ENCODE results near the gene C10orf95.
A peak's percentile ranks its signal among the peaks of the same experiment; 100 is the strongest.

Gene C10orf95

GRCh38 chr10:102444851-102445250, 6.5 kb downstream of the C10orf95 start:
- no peak overlapping the region for H3K4me3 ChIP-seq (replicated peaks; ENCODE audit: low read depth, low read length)
- no peak for TF ChIP-seq CTCF (IDR thresholded peaks at IDR 0.05; ENCODE audit: insufficient read depth, low read length, poor library complexity, severe bottlenecking)
- no peak for DNase-seq (ENCODE audit: extremely low read depth, insufficient read length)

DNA sequence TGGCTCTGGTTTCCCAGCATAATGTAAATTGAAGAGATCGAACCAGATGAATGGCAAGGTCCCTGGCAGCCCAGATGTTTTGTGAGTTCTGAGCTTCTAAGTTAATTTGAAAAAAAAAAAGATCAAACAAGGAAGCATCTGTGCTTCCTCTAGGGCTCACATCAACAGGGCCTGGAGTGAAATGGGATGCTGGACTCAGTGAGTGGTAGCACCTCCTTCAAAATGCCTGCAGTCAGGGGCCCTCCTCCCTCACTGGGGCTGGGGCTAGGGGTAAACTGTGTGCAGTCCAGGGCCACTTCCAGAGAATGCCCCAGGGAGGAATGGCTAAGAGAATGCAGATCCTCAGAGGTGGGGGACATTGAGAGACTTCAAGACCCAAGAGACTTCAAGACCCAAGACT, 13.0 kb downstream of the C10orf95 start:
- Histone ChIP-seq H3K4me3 (replicated peaks; ENCODE audit: low read depth, low read length) (no peak overlapping the region), H3K27me3 (replicated peaks; ENCODE audit: control insufficient read depth, insufficient read depth, low read length) (no peaks in the 10 kb centered on the region), H3K36me3 (ENCODE audit: control insufficient read depth, insufficient read depth, low read length) (no peaks in the 10 kb centered on the region)
- TF ChIP-seq CTCF (IDR thresholded peaks at IDR 0.05; ENCODE audit: insufficient read depth, low read length, poor library complexity, severe bottlenecking), result no peak
- DNase-seq (ENCODE audit: extremely low read depth, insufficient read length), result no peak

More at GRCh38 chr10:102444851-102445250, 6.5 kb downstream of the C10orf95 start:
- no peaks in the 10 kb centered on the region for H3K36me3 ChIP-seq (ENCODE audit: control insufficient read depth, insufficient read depth, low read length)
- no peaks in the 10 kb centered on the region for H3K27me3 ChIP-seq (replicated peaks; ENCODE audit: control insufficient read depth, insufficient read depth, low read length)

- Histone ChIP-seq H3K4me3 (replicated peaks; ENCODE audit: low read depth, low read length) (no peak overlapping the region), H3K36me3 (ENCODE audit: control insufficient read depth, insufficient read depth, low read length) (no peaks in the 10 kb centered on the region), H3K27me3 (replicated peaks; ENCODE audit: control insufficient read depth, insufficient read depth, low read length) (no peaks in the 10 kb centered on the region)
- DNase-seq (ENCODE audit: extremely low read depth, insufficient read length), result no peak
- no peak for TF ChIP-seq CTCF (IDR thresholded peaks at IDR 0.05; ENCODE audit: insufficient read depth, low read length, poor library complexity, severe bottlenecking)
Measured at GRCh38 chr10:102437515-102437914, 13.8 kb downstream of the C10orf95 start.

GRCh38 chr10:102436312-102436711, 15.0 kb downstream of the C10orf95 start:
- peak overlapping the region; percentile 56 for H3K4me3 ChIP-seq (replicated peaks; ENCODE audit: low read depth, low read length)
- H3K36me3 ChIP-seq (ENCODE audit: control insufficient read depth, insufficient read depth, low read length), result no peaks in the 10 kb centered on the region
- no peaks in the 10 kb centered on the region for H3K27me3 ChIP-seq (replicated peaks; ENCODE audit: control insufficient read depth, insufficient read depth, low read length)
- no peak for DNase-seq (ENCODE audit: extremely low read depth, insufficient read length)
- TF ChIP-seq CTCF (IDR thresholded peaks at IDR 0.05; ENCODE audit: insufficient read depth, low read length, poor library complexity, severe bottlenecking), result no peak

DNA sequence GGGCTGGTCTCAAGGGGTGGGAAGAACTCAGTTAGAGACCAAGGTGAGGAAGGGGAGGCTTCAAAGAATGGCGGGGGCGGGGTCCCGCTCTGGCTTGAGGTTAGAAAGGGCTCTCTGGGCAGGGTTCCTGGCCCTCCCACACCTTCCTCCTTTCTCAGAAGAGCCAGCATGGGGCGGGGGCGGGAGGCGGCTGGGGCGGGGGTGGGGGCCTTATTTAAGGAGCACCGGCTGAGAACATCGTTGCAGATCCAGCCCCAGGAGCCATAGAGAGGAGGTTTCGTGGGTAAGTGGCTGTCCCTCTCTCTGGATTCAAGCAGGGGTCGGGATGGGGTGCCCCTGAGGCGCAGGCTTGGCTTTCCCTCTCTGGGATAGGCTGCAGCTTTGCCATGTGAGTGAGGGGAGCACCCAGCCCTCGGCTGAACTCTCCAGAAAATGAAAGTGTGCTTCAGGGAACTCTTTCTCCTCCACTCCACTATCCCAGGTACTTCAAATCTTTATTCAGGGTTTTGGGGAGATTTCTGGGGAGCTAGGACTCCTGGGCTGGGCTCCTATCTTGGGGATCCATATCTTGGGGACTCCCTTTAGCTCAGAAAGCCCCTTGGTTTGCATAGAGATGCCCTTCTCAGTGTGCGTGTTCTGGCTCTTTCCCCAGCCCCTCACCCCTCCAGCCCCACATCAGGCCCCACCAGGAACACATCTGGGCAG, 15.7 kb downstream of the C10orf95 start:
- Histone ChIP-seq H3K27me3 (replicated peaks; ENCODE audit: control insufficient read depth, insufficient read depth, low read length) (no peaks in the 10 kb centered on the region), H3K4me3 (replicated peaks; ENCODE audit: low read depth, low read length) (peak overlapping the region; percentile 56), H3K36me3 (ENCODE audit: control insufficient read depth, insufficient read depth, low read length) (no peaks in the 10 kb centered on the region)
- TF ChIP-seq CTCF (IDR thresholded peaks at IDR 0.05; ENCODE audit: insufficient read depth, low read length, poor library complexity, severe bottlenecking), result no peak
- DNase-seq (ENCODE audit: extremely low read depth, insufficient read length), result no peak

- TF ChIP-seq CTCF (IDR thresholded peaks at IDR 0.05; ENCODE audit: insufficient read depth, low read length, poor library complexity, severe bottlenecking), result no peak
- Histone ChIP-seq H3K27me3 (replicated peaks; ENCODE audit: control insufficient read depth, insufficient read depth, low read length) (no peaks in the 10 kb centered on the region), H3K36me3 (ENCODE audit: control insufficient read depth, insufficient read depth, low read length) (no peaks in the 10 kb centered on the region), H3K4me3 (replicated peaks; ENCODE audit: low read depth, low read length) (no peak overlapping the region)
- no peak for DNase-seq (ENCODE audit: extremely low read depth, insufficient read length)
Measured at GRCh38 chr10:102435133-102435497, 16.2 kb downstream of the C10orf95 start.

Data from GM06990 (cell line).